Caco-2 (cell line): Measurements from ENCODE around the gene RBM33. TPM values are rescaled to one million over a fixed set of nuclear protein-coding genes. Genes with fewer than 3 reads are reported as not detected.
"Not testable (repeated sequence)": the region's sequence is repeated elsewhere in the genome, so short reads cannot be mapped to it uniquely, and the experiment has no call there.

Experiments
- BruUV-seq: library from RNA; stranded (reverse); fragments of 400-500 nt; replicated peaks from 2 replicates; lab custom pipeline; 2021; lab: Mats Ljungman, UMichigan
- CTCF ChIA-PET: fragments of 300-600 bp; sonication (Branson Sonifier 250); formaldehyde crosslinking; loops from one replicate; lab custom pipeline; 2022; ENCODE audit warnings: antibody characterized with exemption; lab: Charles Lee
- POLR2A ChIA-PET: fragments of 300-600 bp; sonication (Branson Sonifier 250); formaldehyde crosslinking; loops from one replicate; lab custom pipeline; 2022; ENCODE audit warnings: antibody characterized with exemption; lab: Charles Lee
- DNase-seq, 2 experiments: peaks; one replicate each; pipeline versions ENCODE4 v3.0.0 to v3.0.0-alpha.2; 2020 to 2022
- H3K27me3 ChIP-seq: replicated peaks from 2 replicates; pipeline ENCODE4 v1.6.0; 2011; ENCODE audit warnings: low read length; ENCODE audit not compliant: control insufficient read depth, insufficient read depth
- H3K36me3 ChIP-seq: 2 replicates; pipeline ENCODE4 v1.5.1; 2011; ENCODE audit warnings: low read length; ENCODE audit not compliant: control insufficient read depth, insufficient read depth
- H3K4me1 ChIP-seq: fragments of 250-450 bp; sonication (Bioruptor Pico); 2 replicates; pipeline ENCODE4 v1.5.1; 2020; ENCODE audit warnings: mild to moderate bottlenecking
- H3K4me3 ChIP-seq: 2 replicates; pipeline ENCODE4 v1.5.1; 2011; ENCODE audit warnings: low read depth, mild to moderate bottlenecking, control low read depth, low read length
- H3K9me3 ChIP-seq: fragments of 250-450 bp; sonication (Bioruptor Pico); 2 replicates; pipeline ENCODE4 v1.5.1; 2020; ENCODE audit warnings: mild to moderate bottlenecking, moderate library complexity
- H3K27ac Mint-ChIP-seq: one replicate; pipeline ENCODE4 v1.8.0; 2022; ENCODE audit warnings: mixed read lengths; ENCODE audit not compliant: unreplicated experiment
- H3K27me3 Mint-ChIP-seq: one replicate; pipeline ENCODE4 v1.8.0; 2022; ENCODE audit warnings: mixed read lengths; ENCODE audit not compliant: insufficient read depth, unreplicated experiment
- H3K36me3 Mint-ChIP-seq: one replicate; pipeline ENCODE4 v1.8.0; 2022; ENCODE audit warnings: mild to moderate bottlenecking, mixed read lengths; ENCODE audit not compliant: insufficient read depth, unreplicated experiment
- H3K4me1 Mint-ChIP-seq: one replicate; pipeline ENCODE4 v1.8.0; 2022; ENCODE audit warnings: low read depth, mixed read lengths; ENCODE audit not compliant: unreplicated experiment
- H3K4me3 Mint-ChIP-seq: one replicate; pipeline ENCODE4 v1.8.0; 2022; ENCODE audit warnings: mild to moderate bottlenecking, moderate library complexity, mixed read lengths; ENCODE audit not compliant: unreplicated experiment
- H3K9me3 Mint-ChIP-seq: one replicate; pipeline ENCODE4 v1.8.0; 2022; ENCODE audit warnings: mixed read lengths; ENCODE audit not compliant: unreplicated experiment
- intact Hi-C: fragments of 100-400 bp; cut with micrococcal nuclease; formaldehyde crosslinking; loops from one replicate; pipeline ENCODE4 v1.10.0; 2022; ENCODE audit not compliant: unreplicated experiment
- total RNA-seq: library from RNA; stranded (reverse); gene quantifications from 2 replicates; pipeline ENCODE4 v1.2.3, GENCODE V29; 2022
- TF ChIP-seq, protein P1 (sequence below), 2 experiments: fragments of 200-600 bp in 1 of 2; IDR thresholded peaks; 1 replicate in 1 of 2; 2 replicates in 1 of 2; pipeline versions ENCODE4 v1.5.1 to v1.8.0; 2011 to 2022; ENCODE audit warnings: antibody characterized with exemption in 1 of 2, control low read depth in 1 of 2, inconsistent platforms in 1 of 2, low read depth in 1 of 2, low read length in 1 of 2, mild to moderate bottlenecking in 1 of 2, moderate library complexity in 1 of 2; ENCODE audit not compliant: insufficient read depth in 1 of 2, severe bottlenecking in 1 of 2, unreplicated experiment in 1 of 2

The RBM33 gene
- total RNA-seq, 1 experiment from 2014 or later: 82.8 TPM

DNA sequence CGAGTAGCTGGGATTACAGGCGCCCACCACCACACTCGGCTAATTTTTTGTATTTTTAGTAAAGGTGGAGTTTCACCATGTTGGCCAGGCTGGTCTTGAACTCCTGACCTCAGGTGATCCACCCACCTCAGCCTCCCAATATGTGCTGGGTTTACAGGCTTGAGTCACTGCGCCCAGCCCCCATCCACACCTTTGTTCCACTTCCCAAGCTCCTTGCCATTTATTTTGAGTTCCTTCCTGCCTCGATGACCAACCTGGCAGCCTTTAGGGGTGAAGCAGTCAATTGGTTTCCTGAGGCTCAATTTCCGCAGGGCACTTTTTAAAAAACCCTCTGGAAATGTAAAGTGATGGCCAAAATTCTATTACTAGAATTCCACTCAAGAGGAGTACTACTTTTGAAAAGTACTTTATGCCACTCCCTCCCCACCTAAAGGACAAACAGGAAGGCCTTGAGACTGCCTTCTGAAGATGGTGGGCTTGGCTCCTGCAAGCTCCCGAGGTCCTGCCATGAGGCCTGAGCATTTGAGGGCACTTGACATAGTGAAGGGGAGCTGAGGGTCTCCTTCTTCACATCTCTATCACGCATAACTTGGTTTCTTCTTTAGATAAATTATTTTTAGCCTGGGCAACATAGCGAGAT lies 32.5 kb upstream of the RBM33 start:
- Histone ChIP-seq H3K36me3 (no peaks in the 10 kb centered on the region), H3K4me1 (peaks cover 6% of the 10 kb centered on the region; the same call in 1 of the 2 replicates), H3K9me3 (no peaks in the 10 kb centered on the region), H3K4me3 (no peak overlapping the region), H3K27me3 (no peaks in the 10 kb centered on the region)
- Mint-ChIP-seq H3K36me3 (peaks cover 20% of the 10 kb centered on the region), H3K4me3 (no peak overlapping the region), H3K4me1 (peaks cover 6% of the 10 kb centered on the region), H3K27me3 (no peaks in the 10 kb centered on the region), H3K27ac (no peak overlapping the region), H3K9me3 (peaks cover 11% of the 10 kb centered on the region)
- BruUV-seq: no TSS peak
- ChIA-PET CTCF (no interaction called here), POLR2A (no interaction called here)
- TF ChIP-seq, protein P1, sequence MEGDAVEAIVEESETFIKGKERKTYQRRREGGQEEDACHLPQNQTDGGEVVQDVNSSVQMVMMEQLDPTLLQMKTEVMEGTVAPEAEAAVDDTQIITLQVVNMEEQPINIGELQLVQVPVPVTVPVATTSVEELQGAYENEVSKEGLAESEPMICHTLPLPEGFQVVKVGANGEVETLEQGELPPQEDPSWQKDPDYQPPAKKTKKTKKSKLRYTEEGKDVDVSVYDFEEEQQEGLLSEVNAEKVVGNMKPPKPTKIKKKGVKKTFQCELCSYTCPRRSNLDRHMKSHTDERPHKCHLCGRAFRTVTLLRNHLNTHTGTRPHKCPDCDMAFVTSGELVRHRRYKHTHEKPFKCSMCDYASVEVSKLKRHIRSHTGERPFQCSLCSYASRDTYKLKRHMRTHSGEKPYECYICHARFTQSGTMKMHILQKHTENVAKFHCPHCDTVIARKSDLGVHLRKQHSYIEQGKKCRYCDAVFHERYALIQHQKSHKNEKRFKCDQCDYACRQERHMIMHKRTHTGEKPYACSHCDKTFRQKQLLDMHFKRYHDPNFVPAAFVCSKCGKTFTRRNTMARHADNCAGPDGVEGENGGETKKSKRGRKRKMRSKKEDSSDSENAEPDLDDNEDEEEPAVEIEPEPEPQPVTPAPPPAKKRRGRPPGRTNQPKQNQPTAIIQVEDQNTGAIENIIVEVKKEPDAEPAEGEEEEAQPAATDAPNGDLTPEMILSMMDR (IDR thresholded peaks at IDR 0.05; ENCODE audit: insufficient read depth in 1 of 2, low read depth in 1 of 2, low read length in 1 of 2, severe bottlenecking in 1 of 2, unreplicated experiment in 1 of 2): no peak
- intact Hi-C loops: no loop called here
- no peak for DNase-seq

DNA sequence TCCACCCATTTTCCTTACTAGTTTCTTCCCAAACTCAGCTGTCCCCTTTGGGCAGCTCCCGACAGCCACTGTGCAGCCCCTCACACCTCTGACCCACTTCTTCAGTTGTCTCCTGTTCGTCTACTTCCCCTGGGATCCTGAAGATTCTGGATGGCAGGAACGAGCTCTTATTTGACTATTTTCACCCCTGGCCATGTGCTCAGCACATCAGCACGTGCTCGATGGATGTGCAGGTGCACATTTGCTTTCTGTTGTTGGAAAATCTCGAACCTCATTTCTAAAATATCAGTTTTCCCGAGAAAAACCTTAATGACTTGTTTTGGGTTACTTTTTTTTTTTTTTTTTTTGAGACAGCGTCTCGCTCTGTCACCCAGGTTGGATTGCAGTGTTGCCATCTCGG lies 31.8 kb upstream of the RBM33 start:
- Mint-ChIP-seq H3K4me1 (peaks cover 6% of the 10 kb centered on the region), H3K36me3 (peaks cover 23% of the 10 kb centered on the region), H3K27ac (no peak overlapping the region), H3K27me3 (no peaks in the 10 kb centered on the region), H3K9me3 (peaks cover 11% of the 10 kb centered on the region), H3K4me3 (no peak overlapping the region)
- no peaks in the 10 kb centered on the region for H3K36me3 ChIP-seq
- peaks cover 8% of the 10 kb centered on the region; the same call in 1 of the 2 replicates for H3K4me1 ChIP-seq
- intact Hi-C loops: no loop called here
- no peak overlapping the region for H3K4me3 ChIP-seq
- no peaks in the 10 kb centered on the region for H3K9me3 ChIP-seq
- TF ChIP-seq, protein P1 (IDR thresholded peaks at IDR 0.05; ENCODE audit: insufficient read depth in 1 of 2, low read depth in 1 of 2, low read length in 1 of 2, severe bottlenecking in 1 of 2, unreplicated experiment in 1 of 2): no peak
- no TSS peak for BruUV-seq
- DNase-seq: no peak
- CTCF ChIA-PET: interaction anchor here (1.3 kb wide), 1 partner anchor 14 kb away, joined by 5 read pairs; no protein-coding TSS in a partner anchor
- H3K27me3 ChIP-seq: no peaks in the 10 kb centered on the region
- POLR2A ChIA-PET: no interaction called here

DNA sequence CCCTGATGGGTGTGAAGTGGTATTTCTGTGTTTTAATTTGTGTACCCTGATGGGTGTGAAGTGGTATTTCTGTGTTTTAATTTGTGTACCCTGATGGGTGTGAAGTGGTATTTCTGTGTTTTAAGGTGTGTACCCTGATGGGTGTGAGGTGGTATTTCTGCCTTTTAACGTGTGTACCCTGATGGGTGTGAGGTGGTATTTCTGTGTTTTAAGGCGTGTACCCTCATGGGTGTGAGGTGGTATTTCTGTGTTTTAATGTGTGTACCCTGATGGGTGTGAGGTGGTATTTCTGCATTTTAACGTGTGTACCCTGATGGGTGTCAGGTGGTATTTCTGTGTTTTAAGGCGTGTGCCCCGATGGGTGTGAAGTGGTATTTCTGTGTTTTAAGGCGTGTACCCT lies 29.4 kb upstream of the RBM33 start:
- DNase-seq, BruUV-seq, H3K36me3 ChIP-seq, POLR2A ChIA-PET, CTCF ChIA-PET, H3K4me3 ChIP-seq, H3K4me3 Mint-ChIP-seq, intact Hi-C loops, H3K27me3 ChIP-seq, H3K9me3 ChIP-seq, H3K27me3 Mint-ChIP-seq: not testable (repeated sequence)
- H3K27ac Mint-ChIP-seq: peak overlapping the region; percentile 83
- H3K9me3 Mint-ChIP-seq: peaks cover 11% of the 10 kb centered on the region
- H3K4me1 Mint-ChIP-seq: peaks cover 13% of the 10 kb centered on the region
- H3K36me3 Mint-ChIP-seq: peaks cover 29% of the 10 kb centered on the region
- H3K4me1 ChIP-seq: peaks cover 27% of the 10 kb centered on the region
